ENCODE data around the gene ETV6. TPM values are rescaled to one million over a fixed set of nuclear protein-coding genes. Genes with fewer than 3 reads are reported as not detected.

ETV6 gene
- total RNA-seq, 1 donor from 2014 or later = 33.4 TPM

- DNase-seq (ENCODE audit: low spot score) = no peak
- Mint-ChIP-seq H3K27me3 (ENCODE audit: low read depth) (no peaks in the 10 kb centered on the region), H3K27ac (ENCODE audit: unreplicated experiment) (peak overlapping the region; percentile 52), H3K4me3 (ENCODE audit: unreplicated experiment) (no peak overlapping the region), H3K36me3 (ENCODE audit: low read depth) (peaks cover 22% of the 10 kb centered on the region), H3K9me3 (ENCODE audit: low read depth) (no peaks in the 10 kb centered on the region), H3K4me1 (ENCODE audit: low read depth) (peaks cover 37% of the 10 kb centered on the region)
- TF ChIP-seq CTCF (IDR thresholded peaks at IDR 0.05) = no peak
These were observed 189.7 kb downstream of the ETV6 start for GRCh38 chr12:11839091-11839641.

- H3K27ac Mint-ChIP-seq (ENCODE audit: unreplicated experiment) = no peak overlapping the region
- H3K4me3 Mint-ChIP-seq (ENCODE audit: unreplicated experiment) = no peak overlapping the region
- H3K9me3 Mint-ChIP-seq (ENCODE audit: low read depth) = no peaks in the 10 kb centered on the region
- H3K27me3 Mint-ChIP-seq (ENCODE audit: low read depth) = no peaks in the 10 kb centered on the region
- no peak for TF ChIP-seq CTCF (IDR thresholded peaks at IDR 0.05)
- peaks cover 25% of the 10 kb centered on the region for H3K4me1 Mint-ChIP-seq (ENCODE audit: low read depth)
- peaks cover 27% of the 10 kb centered on the region for H3K36me3 Mint-ChIP-seq (ENCODE audit: low read depth)
- no peak for DNase-seq (ENCODE audit: low spot score)
These were observed 190.9 kb downstream of the ETV6 start for GRCh38 chr12:11840366-11840765.

GRCh38 chr12:11846488-11846887, 197.0 kb downstream of the ETV6 start:
- H3K27me3 Mint-ChIP-seq (ENCODE audit: low read depth) = no peaks in the 10 kb centered on the region
- H3K27ac Mint-ChIP-seq (ENCODE audit: unreplicated experiment) = no peak overlapping the region
- H3K9me3 Mint-ChIP-seq (ENCODE audit: low read depth) = no peaks in the 10 kb centered on the region
- no peak for DNase-seq (ENCODE audit: low spot score)
- no peak overlapping the region for H3K4me3 Mint-ChIP-seq (ENCODE audit: unreplicated experiment)
- H3K4me1 Mint-ChIP-seq (ENCODE audit: low read depth) = peaks cover 5% of the 10 kb centered on the region
- H3K36me3 Mint-ChIP-seq (ENCODE audit: low read depth) = peaks cover 22% of the 10 kb centered on the region
- no peak for TF ChIP-seq CTCF (IDR thresholded peaks at IDR 0.05)

- TF ChIP-seq CTCF (IDR thresholded peaks at IDR 0.05) = no peak
- Mint-ChIP-seq H3K9me3 (ENCODE audit: low read depth) (no peaks in the 10 kb centered on the region), H3K27me3 (ENCODE audit: low read depth) (no peaks in the 10 kb centered on the region), H3K36me3 (ENCODE audit: low read depth) (peaks cover 18% of the 10 kb centered on the region), H3K4me3 (ENCODE audit: unreplicated experiment) (no peak overlapping the region), H3K27ac (ENCODE audit: unreplicated experiment) (no peak overlapping the region), H3K4me1 (ENCODE audit: low read depth) (peaks cover 5% of the 10 kb centered on the region)
- no peak for DNase-seq (ENCODE audit: low spot score)
These were observed 198.1 kb downstream of the ETV6 start for GRCh38 chr12:11847539-11847938.

GRCh38 chr12:11849757-11850504, 200.5 kb downstream of the ETV6 start:
- no peak overlapping the region for H3K4me3 Mint-ChIP-seq (ENCODE audit: unreplicated experiment)
- no peak for DNase-seq (ENCODE audit: low spot score)
- no peak for TF ChIP-seq CTCF (IDR thresholded peaks at IDR 0.05)
- peaks cover 13% of the 10 kb centered on the region for H3K4me1 Mint-ChIP-seq (ENCODE audit: low read depth)
- H3K9me3 Mint-ChIP-seq (ENCODE audit: low read depth) = no peaks in the 10 kb centered on the region
- no peak overlapping the region for H3K27ac Mint-ChIP-seq (ENCODE audit: unreplicated experiment)
- H3K27me3 Mint-ChIP-seq (ENCODE audit: low read depth) = no peaks in the 10 kb centered on the region
- peaks cover 27% of the 10 kb centered on the region for H3K36me3 Mint-ChIP-seq (ENCODE audit: low read depth)
